A549 (cell line): Measurements from ENCODE around the gene PID1.

Experiments
- CTCF ChIP-seq: fragments of >200 bp; sonication (Bioruptor Twin); formaldehyde crosslinking; IDR thresholded peaks from 3 replicates; pipeline ENCODE4 v1.5.1; 2016
- HMGXB4 ChIP-seq: fragments of 250-450 bp; sonication (Bioruptor Pico); IDR thresholded peaks from 2 replicates; pipeline ENCODE4 v1.5.0; 2021; ENCODE audit warnings: mild to moderate bottlenecking, moderate library complexity, borderline replicate concordance
- JUNB ChIP-seq: fragments of >200 bp; sonication (Bioruptor Twin); formaldehyde crosslinking; IDR thresholded peaks from 2 replicates; pipeline ENCODE4 v1.6.1; 2016
- PBX3 ChIP-seq: IDR thresholded peaks from 2 replicates; pipeline ENCODE4 v1.6.1; 2012
- POLR2A ChIP-seq: IDR thresholded peaks from 2 replicates; pipeline ENCODE4 v1.6.1; 2012; ENCODE audit warnings: mild to moderate bottlenecking, low read length
- RAD21 ChIP-seq, 2 experiments: fragments of >200 bp in 1 of 2; sonication (Bioruptor Twin) in 1 of 2; formaldehyde crosslinking in 1 of 2; IDR thresholded peaks in 1 of 2; conservative IDR thresholded peaks in 1 of 2; 2 replicates in 1 of 2; 3 replicates in 1 of 2; pipeline ENCODE4 v1.6.1; 2012 to 2018; ENCODE audit warnings: inconsistent platforms in 1 of 2
- RCOR1 ChIP-seq: fragments of 150-350 bp; IDR thresholded peaks from 2 replicates; pipeline ENCODE4 v1.6.1; 2014; ENCODE audit warnings: antibody characterized with exemption, low read length, low read depth

- TF ChIP-seq JUNB = no peak
- no peak for TF ChIP-seq RCOR1
- no peak for TF ChIP-seq CTCF
- TF ChIP-seq RAD21 (conservative IDR thresholded peaks at IDR 0.05 in 1 of 2, IDR thresholded peaks at IDR 0.05 in 1 of 2) = no peak
- TF ChIP-seq POLR2A = no peak
- no peak for TF ChIP-seq PBX3
- TF ChIP-seq HMGXB4 (CRISPR knock-in tag) = no peak
These were observed 21.6 kb downstream of the PID1 start for GRCh38 chr2:229249536-229249935.
